Muscle layer of duodenum (tissue), 2 donors: ENCODE measurements around the gene UBA6.
A peak's percentile ranks its signal among the peaks of the same experiment; 100 is the strongest.
"Not testable (repeated sequence)": the region's sequence is repeated elsewhere in the genome, so short reads cannot be mapped to it uniquely, and the experiment has no call there.

Source experiments
- H3K27ac ChIP-seq: one replicate; pipeline ENCODE4 v1.7.0; 2013; ENCODE audit warnings: mild to moderate bottlenecking, low read length
- H3K27me3 ChIP-seq: one replicate; pipeline ENCODE4 v1.7.0; 2013; ENCODE audit warnings: low read depth, mild to moderate bottlenecking, control low read depth, low read length
- H3K36me3 ChIP-seq, 2 donors: one replicate each; pipeline ENCODE4 v1.7.0; 2013; ENCODE audit warnings: low read length in 2 of 2, control low read depth in 1 of 2, mild to moderate bottlenecking in 1 of 2; ENCODE audit not compliant: insufficient read depth in 2 of 2, control insufficient read depth in 1 of 2
- H3K4me1 ChIP-seq, 2 donors: one replicate each; pipeline ENCODE4 v1.7.0; 2013; ENCODE audit warnings: low read length in 2 of 2, mild to moderate bottlenecking in 2 of 2, control low read depth in 1 of 2, moderate library complexity in 1 of 2; ENCODE audit not compliant: insufficient read depth in 2 of 2, control insufficient read depth in 1 of 2
- H3K4me3 ChIP-seq, 2 donors: one replicate each; pipeline ENCODE4 v1.7.0; 2013; ENCODE audit warnings: low read length in 2 of 2, low read depth in 1 of 2, mild to moderate bottlenecking in 1 of 2
- H3K9me3 ChIP-seq, 2 donors: one replicate each; pipeline ENCODE4 v1.7.0; 2013; ENCODE audit warnings: low read length in 2 of 2, control low read depth in 1 of 2, mild to moderate bottlenecking in 1 of 2; ENCODE audit not compliant: control insufficient read depth in 1 of 2
- donor health status: healthy.

UBA6 gene

DNA sequence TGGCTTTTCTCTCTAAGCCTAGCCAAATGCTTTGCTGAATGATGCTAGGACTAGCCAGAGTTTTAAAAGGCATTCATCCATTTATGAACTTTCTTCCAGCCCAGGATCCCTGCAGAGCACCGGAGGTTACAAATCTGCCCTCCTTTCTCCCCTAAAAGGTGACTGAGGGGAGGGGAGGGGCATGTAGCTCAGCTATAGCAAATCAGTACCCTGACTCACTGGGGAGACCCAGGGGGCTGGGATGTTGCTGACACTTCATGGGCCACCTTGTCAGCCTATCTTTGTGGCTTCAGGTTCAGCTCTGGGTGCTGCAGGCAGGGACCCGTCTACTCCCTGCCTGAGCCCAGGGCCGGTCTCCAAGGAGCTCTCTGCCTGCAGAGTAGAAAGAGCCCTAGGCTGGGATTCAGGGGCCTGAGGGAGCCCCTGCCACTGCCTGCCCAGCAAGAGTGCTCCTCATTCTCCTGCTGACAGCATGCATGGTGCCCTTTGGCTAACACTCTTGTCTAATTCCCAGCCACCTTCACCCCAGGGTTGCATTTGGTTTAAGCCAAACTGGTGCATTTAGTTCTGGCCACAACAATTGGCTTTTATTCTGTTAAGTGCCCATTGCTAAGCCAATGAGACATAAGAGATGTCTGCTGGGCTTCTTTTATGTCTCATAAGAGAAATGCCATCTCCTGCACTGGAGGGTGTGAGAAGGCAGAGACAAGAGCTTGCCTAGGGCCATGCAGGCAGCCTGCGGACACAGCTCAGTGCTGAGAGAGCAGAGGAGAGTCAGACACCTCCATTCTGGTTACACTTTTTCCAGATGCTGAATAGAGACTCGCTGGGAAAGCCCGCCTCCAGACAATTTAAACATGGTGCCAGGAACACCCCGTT lies 11.9 kb upstream of the UBA6 start:
- no peak overlapping the region for H3K27ac ChIP-seq
- H3K4me1 ChIP-seq = no peaks in the 10 kb centered on the region
- no peaks in the 10 kb centered on the region for H3K36me3 ChIP-seq
- H3K9me3 ChIP-seq = no peaks in the 10 kb centered on the region
- no peaks in the 10 kb centered on the region for H3K27me3 ChIP-seq
- H3K4me3 ChIP-seq = no peak overlapping the region

GRCh38 chr4:67712000-67712625 lies 11.2 kb upstream of the UBA6 start:
- Histone ChIP-seq H3K9me3 (no peaks in the 10 kb centered on the region), H3K36me3 (no peaks in the 10 kb centered on the region), H3K4me3 (no peak overlapping the region), H3K4me1 (no peaks in the 10 kb centered on the region), H3K27ac (no peak overlapping the region), H3K27me3 (no peaks in the 10 kb centered on the region)

DNA sequence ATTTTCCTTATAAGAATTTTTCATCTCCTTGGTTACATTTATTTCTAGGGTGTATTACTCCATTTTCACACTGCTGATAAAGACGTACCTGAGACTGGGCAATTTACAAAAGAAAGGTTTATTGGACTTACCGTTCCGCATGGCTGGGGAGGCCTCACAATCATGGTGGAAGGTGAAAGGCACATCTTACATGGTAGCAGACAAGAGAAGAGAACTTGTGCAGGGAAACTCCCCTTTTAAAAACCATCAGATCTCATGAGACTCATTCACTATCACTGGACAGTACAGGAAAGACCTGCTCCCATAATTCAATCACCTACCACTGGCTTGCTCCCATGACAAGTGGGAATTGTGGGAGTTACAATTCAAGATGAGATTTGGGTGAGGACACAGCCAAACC lies 5.7 kb upstream of the UBA6 start:
- not testable (repeated sequence) for H3K9me3 ChIP-seq, H3K27me3 ChIP-seq, H3K27ac ChIP-seq

DNA sequence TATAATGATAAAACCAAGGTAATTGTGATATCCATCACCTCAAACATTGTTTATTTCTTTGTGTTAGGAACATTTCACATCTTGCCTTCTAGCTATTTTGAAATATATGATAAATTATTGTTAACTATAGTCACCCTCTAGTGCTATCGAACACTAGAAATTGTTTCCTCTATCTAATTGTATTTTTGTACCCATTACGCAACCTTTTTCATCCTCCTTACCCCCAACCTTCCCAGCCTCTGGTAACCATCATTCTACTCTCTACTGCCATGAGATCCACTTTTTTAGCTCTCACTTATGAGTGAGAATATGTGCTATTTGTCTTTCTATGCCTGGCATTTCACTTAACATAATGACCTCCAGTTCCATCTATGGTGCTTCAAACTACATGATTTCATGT lies 3.9 kb upstream of the UBA6 start:
- Histone ChIP-seq H3K27me3 (no peaks in the 10 kb centered on the region), H3K9me3 (no peaks in the 10 kb centered on the region), H3K27ac (no peak overlapping the region), H3K4me1 (peaks cover 6 to 12% of the 10 kb centered on the region in 2 donors), H3K36me3 (no peaks in the 10 kb centered on the region), H3K4me3 (no peak overlapping the region)

More for the DNA sequence above, 5.7 kb upstream of the UBA6 start:
- not testable (repeated sequence) for H3K4me3 ChIP-seq, H3K36me3 ChIP-seq, H3K4me1 ChIP-seq

GRCh38 chr4:67702166-67702565 lies 1.2 kb upstream of the UBA6 start:
- no peak overlapping the region for H3K27ac ChIP-seq
- no peaks in the 10 kb centered on the region for H3K36me3 ChIP-seq
- peak overlapping the region in 1 of 2 donors; percentile 92 for H3K4me3 ChIP-seq
- no peaks in the 10 kb centered on the region for H3K27me3 ChIP-seq
- no peaks in the 10 kb centered on the region for H3K9me3 ChIP-seq
- peaks cover 6 to 17% of the 10 kb centered on the region in 2 donors for H3K4me1 ChIP-seq

DNA sequence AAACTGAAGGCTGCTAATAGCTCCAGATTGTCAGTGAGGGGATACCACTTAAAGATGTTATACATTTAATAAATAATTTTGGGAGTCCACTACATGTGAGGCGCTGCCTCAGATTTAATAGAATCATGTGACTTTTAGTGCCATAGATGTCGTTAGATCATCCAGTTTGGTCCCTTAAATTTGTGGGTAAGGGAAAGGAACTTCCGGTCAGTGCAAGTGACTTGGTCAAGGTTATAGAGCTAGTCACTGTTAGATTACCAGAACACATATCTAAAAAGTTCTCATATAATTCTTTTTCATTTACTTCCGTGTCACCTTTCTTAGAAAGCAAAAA lies 529 bp upstream of the UBA6 start:
- Histone ChIP-seq H3K36me3 (no peaks in the 10 kb centered on the region), H3K27me3 (no peaks in the 10 kb centered on the region), H3K4me1 (peaks cover 6 to 17% of the 10 kb centered on the region in 2 donors), H3K27ac (peak overlapping the region; percentile 77), H3K9me3 (no peaks in the 10 kb centered on the region), H3K4me3 (peak overlapping the region; percentile 92 to 98)

DNA sequence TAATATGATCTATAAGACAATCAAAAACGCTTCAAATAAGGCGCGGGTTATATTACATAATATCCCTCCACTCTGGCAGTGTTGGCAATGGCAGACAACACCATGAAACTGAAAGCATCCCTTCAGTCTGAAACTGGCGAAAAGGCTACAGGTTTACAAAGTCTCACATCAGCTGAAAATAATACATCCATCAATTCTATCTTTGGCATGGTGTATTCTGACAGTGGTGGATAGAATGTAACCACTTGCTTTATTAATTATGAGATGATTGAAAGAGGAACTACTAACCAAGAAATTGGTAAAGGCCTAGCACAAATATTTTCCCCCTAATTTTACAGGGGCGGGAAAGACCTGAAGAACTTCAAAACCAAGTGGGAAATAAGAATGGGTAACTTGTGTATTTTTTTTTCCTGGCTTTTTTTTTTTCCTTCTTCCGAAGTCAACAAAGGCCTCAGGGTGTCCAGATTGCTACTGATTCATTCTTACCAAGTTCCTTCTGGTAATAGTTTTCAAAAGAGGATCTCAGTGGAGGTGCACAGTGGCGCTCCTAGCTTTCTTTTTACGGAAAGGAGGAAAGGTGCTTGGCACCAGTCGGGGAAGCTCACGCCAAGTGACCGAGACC lies 728 bp downstream of the UBA6 start:
- H3K27ac ChIP-seq = peak overlapping the region; percentile 95
- no peaks in the 10 kb centered on the region for H3K9me3 ChIP-seq
- H3K36me3 ChIP-seq = peaks cover 0 to 8% of the 10 kb centered on the region in 2 donors
- peak overlapping the region; percentile 92 to 98 for H3K4me3 ChIP-seq
- H3K4me1 ChIP-seq = peaks cover 6 to 17% of the 10 kb centered on the region in 2 donors
- no peaks in the 10 kb centered on the region for H3K27me3 ChIP-seq

DNA sequence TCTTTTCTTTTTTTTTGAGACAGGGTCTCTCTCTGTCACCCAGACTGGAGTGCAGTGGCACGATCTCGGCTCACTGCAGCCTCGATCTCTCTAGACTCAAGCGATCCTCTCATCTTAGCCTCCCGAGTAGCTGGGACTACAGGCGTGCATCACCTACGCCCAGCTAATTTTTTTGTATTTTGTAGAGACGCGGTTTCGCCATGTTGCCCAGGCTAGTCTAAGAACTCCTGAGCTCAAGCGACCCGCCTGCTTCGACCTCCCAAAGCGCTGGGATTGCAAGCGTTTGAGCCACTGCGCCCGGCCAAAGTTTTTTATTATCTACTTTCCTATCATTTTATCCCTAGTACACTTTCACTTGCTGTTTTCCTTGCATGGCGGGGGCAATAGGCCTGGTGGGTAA lies 1.4 kb downstream of the UBA6 start:
- Histone ChIP-seq H3K27ac (no peak overlapping the region), H3K4me3 (peak overlapping the region in 1 of 2 donors; percentile 98), H3K4me1 (peaks cover 6 to 17% of the 10 kb centered on the region in 2 donors), H3K9me3 (no peaks in the 10 kb centered on the region), H3K27me3 (no peaks in the 10 kb centered on the region), H3K36me3 (peaks cover 0 to 8% of the 10 kb centered on the region in 2 donors)

GRCh38 chr4:67697860-67698687 lies 2.9 kb downstream of the UBA6 start:
- H3K27ac ChIP-seq = no peak overlapping the region

DNA sequence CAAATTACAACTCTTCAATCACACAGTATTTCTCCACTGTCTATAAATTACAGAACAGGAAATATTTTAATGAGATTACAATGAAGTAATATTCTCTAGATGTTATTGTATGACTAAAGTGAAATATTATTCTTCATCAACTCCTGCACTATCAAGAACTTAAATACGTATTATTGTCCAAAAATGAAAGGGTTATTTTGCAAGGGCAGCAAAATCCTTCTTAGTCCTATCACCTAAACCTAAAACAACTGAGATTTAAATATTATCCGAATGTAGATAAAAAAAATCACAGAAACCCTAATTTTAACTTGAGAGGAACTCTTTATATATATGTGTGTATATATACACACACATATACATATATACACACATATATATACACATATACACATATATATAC lies 4.9 kb downstream of the UBA6 start:
- Histone ChIP-seq H3K9me3 (no peaks in the 10 kb centered on the region), H3K36me3 (peaks cover 20 to 25% of the 10 kb centered on the region in 2 donors), H3K27me3 (no peaks in the 10 kb centered on the region), H3K4me3 (no peak overlapping the region), H3K27ac (no peak overlapping the region), H3K4me1 (peaks cover 0 to 10% of the 10 kb centered on the region in 2 donors)

More at GRCh38 chr4:67697860-67698687, 2.9 kb downstream of the UBA6 start:
- peaks cover under 1 to 8% of the 10 kb centered on the region in 2 donors for H3K36me3 ChIP-seq
- H3K27me3 ChIP-seq = no peaks in the 10 kb centered on the region
- no peaks in the 10 kb centered on the region for H3K9me3 ChIP-seq
- H3K4me1 ChIP-seq = peaks cover 6 to 17% of the 10 kb centered on the region in 2 donors
- H3K4me3 ChIP-seq = no peak overlapping the region

DNA sequence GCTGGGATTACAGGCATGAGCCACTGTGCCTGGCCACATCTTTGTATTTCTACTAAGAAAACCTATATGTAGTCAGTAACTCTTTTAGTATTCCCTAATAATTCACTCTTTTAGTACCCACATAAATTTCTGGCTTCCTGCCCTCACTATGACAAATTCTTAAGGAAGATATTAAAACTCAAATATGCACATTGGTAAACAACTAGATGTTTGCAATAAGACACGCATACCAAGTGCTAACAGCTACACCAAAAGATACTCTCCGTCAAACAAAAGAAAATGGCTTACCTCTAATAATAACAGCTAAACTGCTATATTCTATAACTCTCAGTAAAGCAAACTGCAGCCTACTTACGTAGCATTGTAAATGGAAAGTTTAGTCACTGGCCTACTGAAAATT lies 6.3 kb downstream of the UBA6 start:
- Histone ChIP-seq H3K4me3 (no peak overlapping the region), H3K36me3 (peaks cover 20 to 25% of the 10 kb centered on the region in 2 donors), H3K27ac (no peak overlapping the region), H3K4me1 (peaks cover 0 to 3% of the 10 kb centered on the region in 2 donors), H3K27me3 (no peaks in the 10 kb centered on the region), H3K9me3 (no peaks in the 10 kb centered on the region)
